LoVo (cell line): ENCODE data around the gene FAM120C.
A peak's percentile ranks its signal among the peaks of the same experiment; 100 is the strongest.

ENCODE experiments used
- DNase-seq: peaks from one replicate; pipeline ENCODE4 v3.0.0-alpha.2; 2016; ENCODE audit warnings: low spot score

The FAM120C gene

GRCh38 chrX:54182864-54183613 is at the start of gene FAM120C:
FAM120C (minus strand) TSS chrX:54183254; CDS start chrX:54183198, 56 bp downstream.
- DNase-seq: peak; percentile 60

- no peak for DNase-seq
Measured at GRCh38 chrX:54230435-54231148, 47.5 kb upstream of the FAM120C start.

GRCh38 chrX:54223581-54223980 is 40.5 kb upstream of the FAM120C start:
- DNase-seq: no peak

GRCh38 chrX:54213603-54214002 is 30.5 kb upstream of the FAM120C start:
- no peak for DNase-seq

GRCh38 chrX:54208531-54208930 is 25.5 kb upstream of the FAM120C start:
- no peak for DNase-seq

GRCh38 chrX:54198262-54198661 is 15.2 kb upstream of the FAM120C start:
- DNase-seq: no peak

GRCh38 chrX:54194982-54195588 is 12.0 kb upstream of the FAM120C start:
- DNase-seq: no peak

- no peak for DNase-seq
Measured at GRCh38 chrX:54193085-54193821, 10.2 kb upstream of the FAM120C start.

GRCh38 chrX:54184474-54184873 is 1.4 kb upstream of the FAM120C start:
- DNase-seq: no peak

GRCh38 chrX:54182194-54182863 is 725 bp downstream of the FAM120C start:
- peak; percentile 53 for DNase-seq

- no peak for DNase-seq
Measured at GRCh38 chrX:54181202-54181953, 1.7 kb downstream of the FAM120C start.

GRCh38 chrX:54180403-54180802 is 2.7 kb downstream of the FAM120C start:
- DNase-seq: no peak

- DNase-seq: peak; percentile 23
Measured at GRCh38 chrX:54178100-54178940, 4.7 kb downstream of the FAM120C start.

GRCh38 chrX:54177306-54177705 is 5.7 kb downstream of the FAM120C start:
- DNase-seq: no peak

- DNase-seq: no peak
Measured at GRCh38 chrX:54173791-54174190, 9.3 kb downstream of the FAM120C start.

- DNase-seq: no peak
Measured at GRCh38 chrX:54172455-54172854, 10.6 kb downstream of the FAM120C start.

- DNase-seq: no peak
Measured at GRCh38 chrX:54171527-54172250, 11.4 kb downstream of the FAM120C start.

GRCh38 chrX:54171091-54171490 is 12.0 kb downstream of the FAM120C start:
- no peak for DNase-seq

GRCh38 chrX:54166915-54167314 is 16.1 kb downstream of the FAM120C start:
- no peak for DNase-seq
